AG09309 (cell line): Measurements from ENCODE around the gene SEC22C.

Experiments used
- DNase-seq: peaks from one replicate; pipeline ENCODE4 v3.0.0-alpha.2; 2010; ENCODE audit warnings: low read depth
- H3K4me3 ChIP-seq: 2 replicates; pipeline ENCODE4 v1.5.1; 2011; ENCODE audit warnings: mild to moderate bottlenecking, low read depth, low read length, moderate library complexity; ENCODE audit not compliant: control insufficient read depth
- TF ChIP-seq, protein P1 (sequence below): IDR thresholded peaks from 2 replicates; pipeline ENCODE4 v1.5.1; 2011; ENCODE audit warnings: mild to moderate bottlenecking, low read depth, low read length, inconsistent platforms; ENCODE audit not compliant: insufficient read depth, control insufficient read depth; ENCODE audit errors: missing control alignments

Gene SEC22C

GRCh38 chr3:42508562-42508961 lies 73.2 kb downstream of the SEC22C start:
- no peak overlapping the region for H3K4me3 ChIP-seq
- TF ChIP-seq, protein P1, sequence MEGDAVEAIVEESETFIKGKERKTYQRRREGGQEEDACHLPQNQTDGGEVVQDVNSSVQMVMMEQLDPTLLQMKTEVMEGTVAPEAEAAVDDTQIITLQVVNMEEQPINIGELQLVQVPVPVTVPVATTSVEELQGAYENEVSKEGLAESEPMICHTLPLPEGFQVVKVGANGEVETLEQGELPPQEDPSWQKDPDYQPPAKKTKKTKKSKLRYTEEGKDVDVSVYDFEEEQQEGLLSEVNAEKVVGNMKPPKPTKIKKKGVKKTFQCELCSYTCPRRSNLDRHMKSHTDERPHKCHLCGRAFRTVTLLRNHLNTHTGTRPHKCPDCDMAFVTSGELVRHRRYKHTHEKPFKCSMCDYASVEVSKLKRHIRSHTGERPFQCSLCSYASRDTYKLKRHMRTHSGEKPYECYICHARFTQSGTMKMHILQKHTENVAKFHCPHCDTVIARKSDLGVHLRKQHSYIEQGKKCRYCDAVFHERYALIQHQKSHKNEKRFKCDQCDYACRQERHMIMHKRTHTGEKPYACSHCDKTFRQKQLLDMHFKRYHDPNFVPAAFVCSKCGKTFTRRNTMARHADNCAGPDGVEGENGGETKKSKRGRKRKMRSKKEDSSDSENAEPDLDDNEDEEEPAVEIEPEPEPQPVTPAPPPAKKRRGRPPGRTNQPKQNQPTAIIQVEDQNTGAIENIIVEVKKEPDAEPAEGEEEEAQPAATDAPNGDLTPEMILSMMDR, result no peak
- DNase-seq, result no peak

DNA sequence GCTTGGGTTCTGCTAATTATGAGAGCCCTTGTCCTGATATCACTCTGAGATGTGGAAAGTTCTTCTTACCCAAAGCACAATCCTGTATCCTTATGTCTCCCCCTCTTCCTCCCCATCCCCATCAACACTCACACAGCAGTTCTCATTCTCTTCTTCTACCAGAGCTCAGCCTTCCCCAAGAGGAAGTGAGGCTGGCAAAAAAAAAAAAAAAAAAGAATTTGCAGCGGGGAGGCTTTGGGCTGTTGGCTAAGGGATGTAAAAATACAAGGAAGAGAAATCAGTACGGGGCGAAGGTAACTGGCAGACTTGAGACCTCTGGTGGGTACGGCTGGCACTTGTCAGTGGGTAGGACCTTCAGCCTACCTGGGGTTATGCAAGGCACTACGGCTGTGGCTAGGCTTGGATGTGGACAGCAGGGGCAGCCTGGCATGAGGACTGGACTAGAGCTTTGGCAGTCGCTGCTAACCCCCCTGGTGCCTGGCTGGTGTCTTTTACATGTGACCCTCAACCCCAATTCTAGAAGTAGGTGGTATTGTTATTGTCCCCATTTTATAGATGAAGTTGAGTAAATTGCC lies 73.9 kb downstream of the SEC22C start:
- H3K4me3 ChIP-seq, result no peak overlapping the region
- TF ChIP-seq, protein P1, result no peak
- no peak for DNase-seq

GRCh38 chr3:42507252-42507651 lies 74.5 kb downstream of the SEC22C start:
- no peak for DNase-seq
- no peak overlapping the region for H3K4me3 ChIP-seq

GRCh38 chr3:42505849-42506410 lies 75.8 kb downstream of the SEC22C start:
- H3K4me3 ChIP-seq, result no peak overlapping the region
- no peak for DNase-seq
- TF ChIP-seq, protein P1, result no peak

More at GRCh38 chr3:42507252-42507651, 74.5 kb downstream of the SEC22C start:
- TF ChIP-seq, protein P1, result no peak

- H3K4me3 ChIP-seq, result no peak overlapping the region
- DNase-seq, result no peak
- TF ChIP-seq, protein P1, result no peak
Measured at GRCh38 chr3:42505128-42505848, 76.5 kb downstream of the SEC22C start.

DNA sequence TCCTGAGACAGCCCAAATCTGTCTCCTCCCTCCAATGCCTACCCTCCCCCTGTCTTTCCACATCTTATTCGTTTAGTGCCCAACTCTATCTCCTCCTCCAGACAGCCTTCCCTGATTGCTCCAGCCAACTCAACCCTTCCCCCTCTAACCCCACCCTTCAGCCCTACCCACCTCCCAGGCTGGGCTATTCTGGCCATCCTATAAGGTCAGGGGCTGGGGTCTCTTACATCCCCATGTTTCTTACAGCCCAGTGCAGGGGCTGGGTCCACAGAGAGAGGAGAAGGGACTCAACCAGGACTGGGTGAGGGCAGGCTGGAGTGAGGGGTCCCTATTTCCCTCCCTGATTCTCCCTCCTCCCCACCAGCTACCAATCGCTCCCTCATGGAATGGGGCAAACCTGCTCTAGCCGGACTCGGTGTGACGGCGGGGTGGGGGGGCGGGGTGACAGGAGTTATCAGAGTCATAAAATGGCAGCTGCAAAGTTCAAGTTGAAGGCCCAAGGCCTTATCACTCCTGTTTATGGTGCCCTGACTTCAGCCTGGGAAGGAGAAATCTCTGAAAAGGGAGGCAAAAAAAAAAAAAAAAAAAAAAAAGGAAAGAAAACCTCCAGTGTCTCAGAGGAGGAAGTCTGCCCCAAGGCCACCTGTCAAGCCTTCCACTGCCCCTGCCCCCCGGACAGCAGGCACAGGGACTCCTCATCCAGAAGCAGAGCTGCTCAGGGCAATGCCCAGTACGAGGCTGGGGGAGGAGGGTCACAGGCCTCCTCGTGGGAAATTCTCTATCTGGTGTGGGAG lies 77.2 kb downstream of the SEC22C start:
- TF ChIP-seq, protein P1, result no peak
- no peak for DNase-seq
- no peak overlapping the region for H3K4me3 ChIP-seq
